Measurements from ENCODE around the gene BAHCC1.

DNA sequence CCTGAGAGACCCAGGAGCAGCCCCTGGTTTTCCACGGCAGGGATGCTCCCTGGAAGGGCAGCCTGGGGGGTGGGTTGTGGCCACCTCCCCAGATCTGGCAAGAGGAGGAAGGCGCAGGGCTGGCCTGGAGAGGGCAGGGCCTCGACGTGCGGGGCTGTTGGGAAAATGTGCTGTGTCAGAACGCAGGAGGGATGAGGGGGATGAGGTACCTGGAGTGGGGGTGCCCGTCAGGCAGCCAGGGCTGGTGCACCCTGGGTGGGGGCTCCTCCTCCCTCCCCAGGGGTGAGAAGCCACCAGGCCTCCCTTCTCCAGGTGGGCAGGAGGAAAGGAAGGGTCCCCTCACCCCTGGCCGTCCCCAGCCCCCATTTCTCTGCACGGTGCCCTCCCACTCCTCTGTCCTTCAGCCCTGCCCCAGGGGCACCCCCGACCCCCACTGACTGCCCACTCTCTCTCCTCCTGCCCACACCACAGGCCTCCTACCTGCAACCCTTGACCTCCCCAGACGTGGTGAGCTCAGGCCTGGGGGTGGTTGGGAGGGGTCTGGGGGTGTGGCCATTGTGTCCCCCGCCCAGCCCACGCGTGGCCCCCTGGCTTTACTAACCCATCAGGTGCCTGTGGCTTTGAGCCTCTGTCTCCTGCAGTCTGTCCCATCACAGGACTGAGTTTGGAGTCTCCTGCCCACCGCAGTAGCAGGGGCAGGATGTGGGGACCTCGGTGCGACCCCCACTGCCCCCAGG lies 39.6 kb downstream of the BAHCC1 start:
- TF ChIP-seq BRCA1 (IDR thresholded peaks at IDR 0.05) (no peak), BRCA1 (CRISPR knock-in tag; IDR thresholded peaks at IDR 0.05) (no peak), FOXJ3 (CRISPR knock-in tag; IDR thresholded peaks at IDR 0.05) (no peak), GABPB1 (CRISPR knock-in tag; IDR thresholded peaks at IDR 0.05) (no peak), BHLHE40 (IDR thresholded peaks at IDR 0.05; ENCODE audit: low read length) (no peak), ZFP36 (IDR thresholded peaks at IDR 0.05; ENCODE audit: low read depth, low read length, partially characterized antibody) (no peak), CTCF (IDR thresholded peaks at IDR 0.05 in 2 of 3, conservative IDR thresholded peaks at IDR 0.05 in 1 of 3; ENCODE audit: insufficient read depth in 2 of 3, low read depth in 1 of 3, low read length in 3 of 3) (no peak)
